ENCODE measurements around the gene RBM47.
"Not testable (repeated sequence)": the region's sequence is repeated elsewhere in the genome, so short reads cannot be mapped to it uniquely, and the experiment has no call there.

Gene RBM47

GRCh38 chr4:40437741-40438383, 191.8 kb downstream of the RBM47 start:
- H3K27ac ChIP-seq: no peak overlapping the region
- TF ChIP-seq ZFX (IDR thresholded peaks at IDR 0.05; ENCODE audit: borderline replicate concordance): no peak
- TF ChIP-seq CTCF (IDR thresholded peaks at IDR 0.05): no peak

GRCh38 chr4:40435306-40435705, 194.4 kb downstream of the RBM47 start:
- H3K27ac ChIP-seq: not testable (repeated sequence)

- no peak overlapping the region for H3K27ac ChIP-seq
- TF ChIP-seq CTCF (IDR thresholded peaks at IDR 0.05) (no peak), ZFX (IDR thresholded peaks at IDR 0.05; ENCODE audit: borderline replicate concordance) (no peak)
Measured at GRCh38 chr4:40434126-40434687, 195.5 kb downstream of the RBM47 start.

GRCh38 chr4:40432504-40432903, 197.2 kb downstream of the RBM47 start:
- TF ChIP-seq ZFX (IDR thresholded peaks at IDR 0.05; ENCODE audit: borderline replicate concordance): no peak
- no peak for TF ChIP-seq CTCF (IDR thresholded peaks at IDR 0.05)
- H3K27ac ChIP-seq: no peak overlapping the region

GRCh38 chr4:40427871-40428270, 201.8 kb downstream of the RBM47 start:
- H3K27ac ChIP-seq: not testable (repeated sequence)

- no peak for TF ChIP-seq ZFX (IDR thresholded peaks at IDR 0.05; ENCODE audit: borderline replicate concordance)
- TF ChIP-seq CTCF (IDR thresholded peaks at IDR 0.05): no peak
- no peak overlapping the region for H3K27ac ChIP-seq
Measured at GRCh38 chr4:40427128-40427527, 202.5 kb downstream of the RBM47 start.

- no peak overlapping the region for H3K27ac ChIP-seq
- TF ChIP-seq CTCF (IDR thresholded peaks at IDR 0.05) (no peak), ZFX (IDR thresholded peaks at IDR 0.05; ENCODE audit: borderline replicate concordance) (no peak)
Measured at GRCh38 chr4:40425799-40426574, 203.7 kb downstream of the RBM47 start.

GRCh38 chr4:40423735-40424134, 205.9 kb downstream of the RBM47 start:
- TF ChIP-seq ZFX (IDR thresholded peaks at IDR 0.05; ENCODE audit: borderline replicate concordance) (no peak), CTCF (IDR thresholded peaks at IDR 0.05) (no peak)
- no peak overlapping the region for H3K27ac ChIP-seq
